Motor neuron (in vitro differentiated cells): ENCODE data around the gene NCS1. TPM values are rescaled to one million over a fixed set of nuclear protein-coding genes. Genes with fewer than 3 reads are reported as not detected.

ENCODE experiments used
- ATAC-seq, 8 experiments: fragments of 200-7000 bp; cut with Tn5 transposase; replicated peaks in 6 of 8; 2 replicates each; pipeline ENCODE4 v1.8.0; 2021; ENCODE audit warnings: mild to moderate bottlenecking in 8 of 8, moderate library complexity in 8 of 8
- H3K27ac ChIP-seq, 2 donors: fragments of 250-450 bp; sonication (Bioruptor Pico); 2 replicates each; pipeline ENCODE4 v1.9.0; 2021; ENCODE audit warnings: antibody characterized with exemption in 2 of 2, mild to moderate bottlenecking in 2 of 2, moderate library complexity in 1 of 2
- H3K4me1 ChIP-seq, 2 donors: fragments of 250-450 bp; sonication (Bioruptor Pico); replicated peaks in 1 of 2; 2 replicates each; pipeline ENCODE4 v1.6.1; 2021; ENCODE audit warnings: antibody characterized with exemption in 2 of 2, mild to moderate bottlenecking in 2 of 2, moderate library complexity in 1 of 2
- H3K4me3 ChIP-seq, 5 donors: fragments of 250-450 bp; sonication (Bioruptor Pico); 2 replicates each; pipeline ENCODE4 v1.9.0; 2021; ENCODE audit warnings: antibody characterized with exemption in 5 of 5, mild to moderate bottlenecking in 5 of 5, moderate library complexity in 4 of 5
- WGBS, 10 experiments: fragments of 450-650 bp; shearing (Covaris generic); methylation state at CpG; one replicate each; pipeline ENCODE4 v1.0.0; 2022; 5-methylcytosine and 5-hydroxymethylcytosine counted together
- in situ Hi-C, 9 experiments: fragments of 400-800 bp; cut with MboI; loops; one replicate each; pipeline ENCODE4 v1.15.0; 2021; ENCODE audit warnings: low sequenced_read_pairs in 9 of 9, low pct_unique_long_range_greater_than_20kb in 2 of 9; ENCODE audit not compliant: unreplicated experiment in 9 of 9
- total RNA-seq, 8 experiments: library from RNA; unstranded; fragments of 300-600 nt; gene quantifications; 2 replicates each; pipeline versions ENCODE4 v1.2.3 to v1.2.4, GENCODE V29; 2022

NCS1 gene
- total RNA-seq, 8 experiments from 2014 or later: 11.2 to 104 (median 34.7) TPM

GRCh38 chr9:130233587-130233945, 61.4 kb downstream of the NCS1 start:
- 60 to 100% (median 96%) methylated on average over 2 to 8 of the region's 8 CpGs; no CpG with 5 or more reads in 5 of the 10 experiments for WGBS, 10 experiments
- in situ Hi-C loops: loop anchor here in 6 of 9 experiments (10.0 to 25.0 kb wide), 2 partner anchors 121 to 129 kb away; no protein-coding TSS in a partner anchor
- H3K4me3 ChIP-seq: no peak overlapping the region
- peaks cover 6 to 8% of the 10 kb centered on the region in 2 donors for H3K4me1 ChIP-seq
- no peak overlapping the region for H3K27ac ChIP-seq
- ATAC-seq: no peak

GRCh38 chr9:130234340-130235260, 62.4 kb downstream of the NCS1 start:
- Histone ChIP-seq H3K4me3 (no peak overlapping the region), H3K4me1 (peaks cover 8 to 10% of the 10 kb centered on the region in 2 donors), H3K27ac (no peak overlapping the region)
- peak in 5 of 8 experiments; percentile 9 to 49 (median 35) for ATAC-seq
- 88 to 100% (median 100%) methylated on average over 1 to 5 of the region's 26 CpGs; no CpG with 5 or more reads in 7 of the 10 experiments for WGBS, 10 experiments
- in situ Hi-C loops: loop anchor here in 6 of 9 experiments (10.0 to 25.0 kb wide), 2 partner anchors 122 to 130 kb away; no protein-coding TSS in a partner anchor

- in situ Hi-C loops: loop anchor here in 6 of 9 experiments (10.0 to 25.0 kb wide), 2 partner anchors 123 to 131 kb away; no protein-coding TSS in a partner anchor
- H3K4me3 ChIP-seq: no peak overlapping the region
- peaks cover 19% of the 10 kb centered on the region in 2 donors for H3K4me1 ChIP-seq
- peak; percentile 7 to 57 (median 36) for ATAC-seq
- WGBS, 10 experiments: 29 to 100% (median 90%) methylated on average over 1 to 17 of the region's 45 CpGs; no CpG with 5 or more reads in 3 of the 10 experiments
- H3K27ac ChIP-seq: no peak overlapping the region
Measured at GRCh38 chr9:130235558-130236435, 63.6 kb downstream of the NCS1 start.

GRCh38 chr9:130236436-130236985, 64.3 kb downstream of the NCS1 start:
- 61 to 100% (median 80%) methylated on average over 1 to 4 of the region's 10 CpGs; no CpG with 5 or more reads in 5 of the 10 experiments for WGBS, 10 experiments
- Histone ChIP-seq H3K27ac (no peak overlapping the region), H3K4me1 (peaks cover 20 to 21% of the 10 kb centered on the region in 2 donors), H3K4me3 (no peak overlapping the region)
- ATAC-seq: no peak
- in situ Hi-C loops: loop anchor here in 6 of 9 experiments (10.0 to 25.0 kb wide), 2 partner anchors 124 to 132 kb away; no protein-coding TSS in a partner anchor

- peak in 1 of 8 experiments; percentile 56 for ATAC-seq
- H3K4me1 ChIP-seq: peaks cover 20 to 21% of the 10 kb centered on the region in 2 donors
- in situ Hi-C loops: loop anchor here in 6 of 9 experiments (10.0 to 25.0 kb wide), 2 partner anchors 125 to 132 kb away; no protein-coding TSS in a partner anchor
- 40 to 100% (median 83%) methylated on average over 1 to 8 of the region's 11 CpGs; no CpG with 5 or more reads in 2 of the 10 experiments for WGBS, 10 experiments
- H3K4me3 ChIP-seq: no peak overlapping the region
- no peak overlapping the region for H3K27ac ChIP-seq
Measured at GRCh38 chr9:130237076-130237475, 64.9 kb downstream of the NCS1 start.

- H3K4me1 ChIP-seq: peaks cover 23 to 25% of the 10 kb centered on the region in 2 donors
- WGBS, 10 experiments: 80 to 100% (median 90%) methylated on average over 1 to 10 of the region's 17 CpGs; no CpG with 5 or more reads in 2 of the 10 experiments
- no peak overlapping the region for H3K4me3 ChIP-seq
- in situ Hi-C loops: loop anchor here in 6 of 9 experiments (10.0 to 25.0 kb wide), 2 partner anchors 126 to 133 kb away; no protein-coding TSS in a partner anchor
- ATAC-seq: peak in 1 of 8 experiments; percentile 11
- H3K27ac ChIP-seq: no peak overlapping the region
Measured at GRCh38 chr9:130237763-130238524, 65.7 kb downstream of the NCS1 start.

GRCh38 chr9:130239363-130239695, 67.1 kb downstream of the NCS1 start:
- ATAC-seq: peak in 1 of 8 experiments; percentile 9
- Histone ChIP-seq H3K4me1 (peaks cover 29 to 31% of the 10 kb centered on the region in 2 donors), H3K27ac (no peak overlapping the region), H3K4me3 (no peak overlapping the region)
- 100% methylated on average over 2 to 3 of the region's 3 CpGs; no CpG with 5 or more reads in 6 of the 10 experiments for WGBS, 10 experiments
- in situ Hi-C loops: loop anchor here in 6 of 9 experiments (10.0 to 25.0 kb wide), 2 partner anchors 127 to 135 kb away; no protein-coding TSS in a partner anchor

GRCh38 chr9:130239741-130240241, 67.6 kb downstream of the NCS1 start:
- in situ Hi-C loops: loop anchor here in 6 of 9 experiments (10.0 to 25.0 kb wide), 2 partner anchors 127 to 135 kb away; no protein-coding TSS in a partner anchor
- H3K4me1 ChIP-seq: peaks cover 29 to 31% of the 10 kb centered on the region in 2 donors
- no peak overlapping the region for H3K4me3 ChIP-seq
- H3K27ac ChIP-seq: no peak overlapping the region
- WGBS, 10 experiments: 57 to 100% (median 84%) methylated on average over 1 to 3 of the region's 9 CpGs; no CpG with 5 or more reads in 6 of the 10 experiments
- peak; percentile 3 to 57 (median 36) for ATAC-seq

- WGBS, 10 experiments: 20 to 94% (median 55%) methylated on average over 1 to 2 of the region's 5 CpGs; no CpG with 5 or more reads in 4 of the 10 experiments
- Histone ChIP-seq H3K4me1 (peaks cover 29 to 30% of the 10 kb centered on the region in 2 donors), H3K4me3 (no peak overlapping the region), H3K27ac (no peak overlapping the region)
- ATAC-seq: peak; percentile 41 to 76 (median 64)
- in situ Hi-C loops: loop anchor here in 4 of 9 experiments (25.0 kb wide), 1 partner anchor 128 kb away; no protein-coding TSS in a partner anchor
Measured at GRCh38 chr9:130240410-130241197, 68.4 kb downstream of the NCS1 start.

GRCh38 chr9:130241198-130241535, 69.0 kb downstream of the NCS1 start:
- in situ Hi-C loops: loop anchor here in 4 of 9 experiments (25.0 kb wide), 1 partner anchor 129 kb away; no protein-coding TSS in a partner anchor

More at GRCh38 chr9:130241198-130241535, 69.0 kb downstream of the NCS1 start:
- H3K27ac ChIP-seq: no peak overlapping the region
- no peak overlapping the region for H3K4me3 ChIP-seq
- 100% methylated on average over 1 of the region's 1 CpG; no CpG with 5 or more reads in 9 of the 10 experiments for WGBS, 10 experiments
- peaks cover 25% of the 10 kb centered on the region in 2 donors for H3K4me1 ChIP-seq
- no peak for ATAC-seq
